Right ventricle myocardium superior (tissue), 1 donor: ENCODE results near the gene APOM. TPM values are rescaled to one million over a fixed set of nuclear protein-coding genes. Genes with fewer than 3 reads are reported as not detected.

Experiments used
- ATAC-seq: fragments of 200-7000 bp; cut with Tn5 transposase; one replicate; pipeline ENCODE4 v1.9.1; 2020; ENCODE audit warnings: mild to moderate bottlenecking; ENCODE audit not compliant: poor library complexity
- DNase-seq: peaks from one replicate; pipeline ENCODE4 v3.0.0-alpha.2; 2020
- intact Hi-C: fragments of 100-400 bp; cut with DNase I; formaldehyde crosslinking; loops from one replicate; pipeline ENCODE4 v1.11.2; 2022
- total RNA-seq: library from RNA; stranded (reverse); fragmentation: NEBNext Ultra II Directional; extraction: Animal tissue kit (Norgen Biotek cat#: 25700); gene quantifications from one replicate; pipeline ENCODE4 v1.2.1, GENCODE V29; 2021
- donor health status: DM: no; HTN: yes; CAD: no; lungs with severe emphysema.

APOM gene
- total RNA-seq, 1 donor from 2014 or later: 1.9 TPM

- intact Hi-C loops: no loop called here
- ATAC-seq (no peak), DNase-seq (no peak)
Measured at GRCh38 chr6:31627690-31628287, 27.9 kb upstream of the APOM start.

DNA sequence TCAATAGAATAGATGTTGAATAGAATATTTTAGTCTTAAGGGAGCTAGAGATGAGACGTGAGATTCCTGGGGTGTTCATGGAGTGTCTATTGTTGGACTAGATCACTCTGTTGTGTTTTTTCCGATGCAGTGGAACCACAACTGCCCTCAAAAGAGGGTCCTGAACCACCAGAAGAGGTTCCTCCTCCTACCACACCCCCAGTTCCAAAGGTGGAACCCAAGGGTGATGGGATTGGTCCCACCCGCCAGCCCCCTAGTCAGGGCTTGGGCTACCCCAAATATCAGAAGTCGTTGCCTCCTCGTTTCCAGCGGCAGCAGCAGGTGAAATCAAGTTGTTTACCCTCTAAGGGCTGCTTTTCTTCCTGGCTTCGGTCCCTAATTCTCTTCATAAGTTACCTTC lies 26.7 kb upstream of the APOM start:
- DNase-seq: no peak
- ATAC-seq: no peak
- intact Hi-C loops: no loop called here

DNA sequence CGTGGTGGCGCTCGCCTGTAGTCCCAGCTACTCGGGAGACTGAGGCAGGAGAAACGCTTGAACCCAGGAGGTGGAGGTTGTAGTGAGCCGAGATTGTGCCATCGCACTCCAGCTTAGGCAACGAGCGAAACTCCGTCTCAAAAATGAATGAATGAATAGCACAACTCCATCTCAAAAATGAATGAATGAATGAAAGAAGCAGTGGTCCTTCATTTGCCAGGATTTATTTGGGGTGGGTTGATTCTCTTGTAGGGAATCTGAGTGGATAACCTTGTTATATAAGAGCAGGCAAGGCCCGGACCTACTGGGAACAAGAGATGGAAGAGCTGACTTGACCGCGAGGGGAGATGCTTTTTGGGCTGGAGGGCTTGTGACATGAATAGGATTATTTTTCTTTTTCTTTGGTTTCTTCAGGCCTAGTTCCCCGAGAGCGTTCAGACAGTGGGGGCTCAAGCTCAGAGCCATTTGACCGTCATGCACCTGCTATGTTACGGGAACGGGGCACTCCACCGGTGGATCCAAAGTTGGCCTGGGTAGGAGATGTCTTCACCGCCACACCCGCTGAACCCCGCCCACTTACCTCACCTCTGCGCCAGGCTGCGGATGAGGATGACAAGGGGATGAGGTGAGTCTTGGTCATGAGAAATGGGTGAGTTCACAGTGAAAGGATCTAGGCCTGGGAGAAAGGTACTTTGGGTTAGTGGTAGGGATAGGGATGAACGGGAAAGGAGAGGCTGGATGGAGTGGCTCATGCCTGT lies 25.3 kb upstream of the APOM start:
- intact Hi-C loops: no loop called here
- ATAC-seq (no peak), DNase-seq (no peak)

DNA sequence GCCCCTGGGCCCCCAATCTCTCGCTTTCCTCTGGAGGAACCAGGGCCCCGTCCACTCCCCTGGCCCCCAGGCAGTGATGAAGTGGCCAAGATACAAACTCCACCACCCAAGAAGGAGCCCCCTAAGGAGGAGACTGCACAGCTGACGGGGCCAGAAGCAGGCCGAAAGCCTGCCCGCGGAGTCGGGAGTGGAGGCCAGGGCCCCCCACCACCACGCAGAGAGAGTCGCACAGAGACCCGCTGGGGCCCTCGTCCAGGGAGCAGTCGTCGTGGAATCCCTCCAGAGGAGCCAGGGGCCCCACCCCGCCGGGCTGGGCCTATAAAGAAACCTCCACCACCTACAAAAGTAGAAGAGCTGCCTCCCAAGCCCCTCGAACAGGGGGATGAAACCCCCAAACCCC lies 24.5 kb upstream of the APOM start:
- no peak for ATAC-seq
- DNase-seq: no peak
- intact Hi-C loops: no loop called here

GRCh38 chr6:31631681-31632278 lies 23.9 kb upstream of the APOM start:
- intact Hi-C loops: no loop called here
- DNase-seq (no peak), ATAC-seq (peak; percentile 4)

DNA sequence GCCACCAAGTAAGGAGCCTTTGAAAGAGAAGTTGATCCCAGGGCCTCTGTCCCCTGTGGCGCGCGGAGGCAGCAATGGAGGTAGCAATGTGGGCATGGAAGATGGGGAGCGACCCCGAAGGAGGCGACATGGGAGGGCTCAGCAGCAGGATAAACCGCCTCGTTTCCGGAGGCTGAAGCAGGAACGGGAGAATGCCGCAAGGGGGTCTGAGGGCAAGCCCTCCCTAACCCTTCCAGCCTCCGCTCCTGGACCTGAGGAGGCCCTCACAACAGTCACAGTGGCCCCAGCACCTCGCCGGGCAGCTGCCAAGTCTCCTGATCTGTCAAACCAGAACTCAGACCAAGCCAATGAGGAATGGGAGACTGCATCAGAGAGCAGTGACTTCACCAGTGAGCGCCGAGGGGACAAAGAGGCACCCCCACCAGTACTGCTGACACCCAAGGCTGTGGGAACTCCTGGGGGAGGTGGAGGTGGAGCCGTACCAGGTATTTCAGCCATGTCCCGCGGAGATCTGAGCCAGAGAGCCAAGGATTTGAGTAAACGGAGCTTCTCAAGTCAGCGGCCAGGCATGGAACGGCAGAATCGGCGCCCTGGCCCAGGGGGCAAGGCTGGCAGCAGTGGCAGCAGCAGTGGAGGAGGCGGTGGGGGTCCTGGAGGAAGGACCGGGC lies 23.3 kb upstream of the APOM start:
- DNase-seq (no peak), ATAC-seq (peak; percentile 9)
- intact Hi-C loops: no loop called here

DNA sequence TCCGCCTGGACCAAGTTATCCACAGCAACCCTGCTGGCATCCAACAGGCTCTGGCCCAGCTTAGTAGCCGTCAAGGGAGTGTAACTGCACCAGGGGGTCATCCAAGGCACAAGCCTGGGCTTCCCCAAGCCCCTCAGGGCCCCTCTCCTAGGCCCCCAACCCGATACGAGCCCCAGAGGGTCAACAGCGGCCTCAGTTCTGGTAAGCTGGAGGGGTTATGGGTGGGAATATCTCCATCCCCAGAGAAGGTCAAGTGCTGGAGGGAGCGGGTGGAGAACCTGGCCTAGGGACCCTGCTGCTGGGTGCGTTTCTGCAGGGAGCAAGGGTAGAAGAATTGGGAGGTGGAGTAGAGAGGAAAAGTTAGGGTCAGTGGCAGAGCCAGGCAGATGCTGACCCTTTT lies 22.2 kb upstream of the APOM start:
- no peak for DNase-seq

DNA sequence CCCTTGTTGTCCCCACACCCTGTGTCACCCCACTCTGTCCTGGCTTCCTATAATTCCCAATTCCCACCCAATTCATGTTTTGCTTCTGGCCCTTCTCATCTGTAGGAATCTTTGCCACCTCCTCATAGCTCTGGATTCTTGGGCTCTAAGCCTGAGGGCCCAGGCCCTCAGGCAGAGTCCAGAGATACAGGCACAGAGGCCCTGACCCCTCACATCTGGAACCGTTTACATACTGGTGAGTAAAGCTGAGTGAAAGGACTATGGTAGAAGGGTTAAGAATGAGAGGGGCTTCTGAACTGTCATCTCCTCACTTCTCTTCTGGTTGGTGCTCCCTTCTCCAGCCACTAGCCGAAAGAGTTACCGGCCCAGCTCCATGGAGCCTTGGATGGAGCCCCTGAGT lies 21.6 kb upstream of the APOM start:
- intact Hi-C loops: no loop called here
- ATAC-seq: no peak
- DNase-seq: no peak

More for the DNA sequence above, 22.2 kb upstream of the APOM start:
- intact Hi-C loops: no loop called here
- ATAC-seq: no peak

DNA sequence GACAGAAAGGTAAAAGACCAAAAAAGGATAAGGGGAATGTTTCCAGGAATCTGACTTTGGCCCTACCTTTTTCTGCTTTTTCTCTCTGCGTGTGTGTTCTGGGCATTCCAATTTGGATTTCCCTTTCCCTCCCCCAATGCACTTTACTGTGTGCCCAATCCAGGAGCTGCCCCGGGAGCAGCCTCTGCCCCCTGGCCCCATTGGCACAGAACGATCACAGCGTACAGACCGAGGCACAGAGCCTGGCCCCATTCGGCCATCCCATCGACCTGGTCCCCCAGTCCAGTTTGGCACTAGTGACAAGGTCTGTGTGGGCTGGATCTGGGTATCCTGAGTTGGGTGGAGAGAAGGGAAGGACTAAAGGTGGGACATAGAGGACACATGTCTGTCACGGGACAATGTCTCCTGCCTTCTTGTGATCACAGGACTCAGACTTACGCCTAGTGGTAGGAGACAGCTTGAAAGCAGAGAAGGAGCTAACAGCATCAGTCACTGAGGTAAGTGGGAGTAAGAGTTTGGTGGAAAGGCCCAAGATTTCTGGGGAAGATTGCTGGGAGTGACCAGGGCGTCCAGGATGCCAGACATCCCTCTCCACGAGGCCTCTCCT lies 20.6 kb upstream of the APOM start:
- intact Hi-C loops: no loop called here
- ATAC-seq: no peak
- no peak for DNase-seq

DNA sequence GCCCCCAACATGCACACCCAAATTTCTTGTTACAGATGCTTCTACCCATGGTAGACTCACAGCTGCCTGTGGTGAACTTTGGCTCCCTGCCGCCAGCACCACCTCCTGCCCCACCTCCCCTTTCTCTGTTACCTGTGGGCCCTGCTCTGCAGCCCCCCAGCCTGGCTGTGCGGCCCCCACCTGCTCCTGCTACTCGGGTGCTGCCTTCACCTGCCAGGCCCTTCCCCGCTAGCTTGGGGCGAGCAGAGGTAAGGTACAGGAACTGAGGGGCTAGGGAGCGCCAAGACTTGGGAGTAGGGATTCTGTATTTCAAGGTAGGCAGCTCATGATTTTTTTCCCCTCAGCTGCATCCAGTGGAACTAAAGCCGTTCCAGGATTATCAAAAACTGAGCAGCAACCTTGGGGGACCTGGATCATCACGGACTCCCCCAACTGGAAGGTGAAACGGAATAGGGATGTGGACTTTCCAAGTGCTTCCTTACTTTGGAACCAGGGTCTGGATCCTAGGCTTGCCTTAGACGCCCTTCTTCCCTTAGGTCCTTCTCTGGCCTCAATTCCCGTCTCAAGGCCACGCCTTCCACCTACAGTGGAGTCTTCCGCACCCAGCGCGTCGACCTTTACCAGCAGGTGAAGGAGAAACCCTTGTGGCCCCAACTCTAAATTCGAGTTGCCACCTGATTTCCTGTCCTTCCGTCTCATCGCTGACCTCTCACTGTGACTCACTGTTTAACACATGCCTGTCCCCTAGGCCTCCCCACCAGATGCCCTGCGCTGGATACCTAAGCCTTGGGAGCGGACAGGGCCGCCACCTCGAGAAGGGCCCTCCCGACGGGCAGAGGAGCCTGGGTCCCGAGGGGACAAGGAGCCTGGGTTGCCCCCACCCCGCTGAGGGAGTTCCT lies 18.7 kb upstream of the APOM start:
- intact Hi-C loops: no loop called here
- ATAC-seq (no peak), DNase-seq (no peak)

DNA sequence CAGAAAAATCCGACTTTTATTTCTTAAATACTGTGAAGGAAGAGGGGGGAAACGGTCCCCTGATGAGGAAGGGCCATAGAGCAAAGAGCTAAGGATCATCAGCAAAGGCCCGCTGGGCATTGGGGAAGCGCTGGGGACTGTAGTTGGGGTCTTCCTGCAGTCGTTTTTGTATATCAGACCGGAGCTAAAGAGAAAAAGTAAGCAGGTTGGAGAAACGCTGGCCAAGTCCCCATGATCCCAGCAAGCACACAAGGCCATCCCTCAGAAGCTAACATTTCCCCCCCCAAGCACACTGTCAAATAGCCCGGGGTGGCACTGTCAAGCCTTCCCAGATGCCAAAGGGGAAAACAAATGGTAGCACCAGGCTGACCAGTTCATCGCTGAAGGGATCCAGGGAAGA lies 16.7 kb upstream of the APOM start:
- intact Hi-C loops: no loop called here
- ATAC-seq (no peak), DNase-seq (no peak)

DNA sequence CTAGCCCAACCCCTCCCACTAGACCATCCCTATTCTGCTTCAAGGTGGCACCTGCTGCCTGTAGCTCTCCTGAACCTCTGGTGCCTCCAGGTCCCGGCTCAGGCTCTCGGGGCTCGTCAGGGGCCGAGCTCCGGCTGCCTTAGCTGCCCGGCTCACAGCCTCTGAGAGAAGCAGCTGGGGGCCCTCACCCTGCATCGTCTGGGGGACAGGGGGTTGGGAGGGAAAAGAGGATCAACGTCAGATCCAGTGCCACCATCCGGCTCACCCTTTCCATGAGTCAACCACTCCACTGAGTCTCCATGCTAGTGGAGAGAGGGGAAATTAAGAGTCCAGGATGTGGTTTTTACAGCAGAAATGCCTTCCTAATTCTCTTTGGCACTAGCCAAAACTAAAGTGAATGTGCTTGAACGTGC lies 16.2 kb upstream of the APOM start:
- intact Hi-C loops: no loop called here
- ATAC-seq (no peak), DNase-seq (no peak)

- ATAC-seq (no peak), DNase-seq (no peak)
- intact Hi-C loops: no loop called here
Measured at GRCh38 chr6:31640612-31641011, 15.1 kb upstream of the APOM start.

DNA sequence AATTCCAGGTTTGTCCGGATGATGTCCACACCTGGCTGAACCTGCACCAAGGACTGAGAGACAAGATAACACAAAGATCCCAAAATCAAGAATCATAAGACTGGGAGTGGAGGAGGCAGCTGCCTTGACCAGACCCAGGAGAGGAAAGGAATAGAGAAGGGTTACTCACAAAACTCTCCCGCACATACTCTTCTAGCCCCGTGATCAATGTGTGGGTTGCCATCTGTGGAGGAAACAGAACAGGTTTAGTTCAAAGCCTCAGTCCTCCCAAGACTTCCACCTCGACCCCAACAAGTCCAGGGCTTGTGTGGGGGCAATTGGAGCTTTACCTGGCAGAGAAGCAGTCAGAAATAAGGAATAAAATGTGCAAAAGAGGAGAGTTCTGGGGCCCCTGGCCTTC lies 14.3 kb upstream of the APOM start:
- DNase-seq (no peak), ATAC-seq (no peak)
- intact Hi-C loops: no loop called here

GRCh38 chr6:31642798-31643570 lies 12.7 kb upstream of the APOM start:
- DNase-seq (no peak), ATAC-seq (no peak)
- intact Hi-C loops: no loop called here

- ATAC-seq: no peak
- intact Hi-C loops: no loop called here
- DNase-seq: no peak
Measured at GRCh38 chr6:31643818-31644454, 11.8 kb upstream of the APOM start.

GRCh38 chr6:31645325-31645724 lies 10.4 kb upstream of the APOM start:
- ATAC-seq (no peak), DNase-seq (no peak)
- intact Hi-C loops: no loop called here
